Measurements from ENCODE around the gene PPIAL4G.
"Not testable (repeated sequence)": the region's sequence is repeated elsewhere in the genome, so short reads cannot be mapped to it uniquely, and the experiment has no call there.

The PPIAL4G gene

GRCh38 chr1:148483029-148483428 lies at the start of gene PPIAL4G:
TSS of gene PPIAL4G (minus strand) at chr1:148483302. CDS start at chr1:148483252, 50 bp downstream.
- DNase-seq (ENCODE audit: low read depth in 3 of 3, low spot score in 1 of 3) = not testable (repeated sequence)

- not testable (repeated sequence) for DNase-seq (ENCODE audit: low read depth in 3 of 3, low spot score in 1 of 3)
Measured at GRCh38 chr1:148532158-148532557, 49.1 kb upstream of the PPIAL4G start.

GRCh38 chr1:148529101-148529567 lies 46.0 kb upstream of the PPIAL4G start:
- peak; percentile 21 to 64 (median 45) for DNase-seq (ENCODE audit: low read depth in 3 of 3, low spot score in 1 of 3)

GRCh38 chr1:148528591-148528990 lies 45.5 kb upstream of the PPIAL4G start:
- not testable (repeated sequence) for DNase-seq (ENCODE audit: low read depth in 3 of 3, low spot score in 1 of 3)

- DNase-seq (ENCODE audit: low read depth in 3 of 3, low spot score in 1 of 3) = not testable (repeated sequence)
Measured at GRCh38 chr1:148526587-148526986, 43.5 kb upstream of the PPIAL4G start.

- not testable (repeated sequence) for DNase-seq (ENCODE audit: low read depth in 3 of 3, low spot score in 1 of 3)
Measured at GRCh38 chr1:148523205-148524144, 40.4 kb upstream of the PPIAL4G start.

GRCh38 chr1:148522561-148523204 lies 39.6 kb upstream of the PPIAL4G start:
- DNase-seq (ENCODE audit: low read depth in 3 of 3, low spot score in 1 of 3) = peak; percentile 75

- DNase-seq (ENCODE audit: low read depth in 3 of 3, low spot score in 1 of 3) = peak; percentile 56 to 65 (median 61)
Measured at GRCh38 chr1:148522072-148522471, 39.0 kb upstream of the PPIAL4G start.

GRCh38 chr1:148514310-148514709 lies 31.2 kb upstream of the PPIAL4G start:
- not testable (repeated sequence) for DNase-seq (ENCODE audit: low read depth in 3 of 3, low spot score in 1 of 3)

GRCh38 chr1:148512571-148513184 lies 29.6 kb upstream of the PPIAL4G start:
- DNase-seq (ENCODE audit: low read depth in 3 of 3, low spot score in 1 of 3) = not testable (repeated sequence)

GRCh38 chr1:148493933-148494332 lies 10.8 kb upstream of the PPIAL4G start:
- not testable (repeated sequence) for DNase-seq (ENCODE audit: low read depth in 3 of 3, low spot score in 1 of 3)

GRCh38 chr1:148481134-148481533 lies 2.0 kb downstream of the PPIAL4G start:
- peak in 1 of 3 donors; percentile 2 for DNase-seq (ENCODE audit: low read depth in 3 of 3, low spot score in 1 of 3)

- DNase-seq (ENCODE audit: low read depth in 3 of 3, low spot score in 1 of 3) = not testable (repeated sequence)
Measured at GRCh38 chr1:148459694-148460093, 23.4 kb downstream of the PPIAL4G start.

GRCh38 chr1:148458901-148459581 lies 24.1 kb downstream of the PPIAL4G start:
- peak in 2 of 3 donors; percentile 9 to 24 for DNase-seq (ENCODE audit: low read depth in 3 of 3, low spot score in 1 of 3)

- DNase-seq (ENCODE audit: low read depth in 3 of 3, low spot score in 1 of 3) = peak in 1 of 3 donors; percentile 39
Measured at GRCh38 chr1:148458398-148458797, 24.7 kb downstream of the PPIAL4G start.

- DNase-seq (ENCODE audit: low read depth in 3 of 3, low spot score in 1 of 3) = not testable (repeated sequence)
Measured at GRCh38 chr1:148452845-148453244, 30.3 kb downstream of the PPIAL4G start.

GRCh38 chr1:148439654-148440325 lies 43.3 kb downstream of the PPIAL4G start:
- DNase-seq (ENCODE audit: low read depth in 3 of 3, low spot score in 1 of 3) = not testable (repeated sequence)

GRCh38 chr1:148435406-148435805 lies 47.7 kb downstream of the PPIAL4G start:
- no peak for DNase-seq (ENCODE audit: low read depth in 3 of 3, low spot score in 1 of 3)

GRCh38 chr1:148434832-148435231 lies 48.3 kb downstream of the PPIAL4G start:
- DNase-seq (ENCODE audit: low read depth in 3 of 3, low spot score in 1 of 3) = no peak

- DNase-seq (ENCODE audit: low read depth in 3 of 3, low spot score in 1 of 3) = not testable (repeated sequence)
Measured at GRCh38 chr1:148432916-148433317, 50.2 kb downstream of the PPIAL4G start.
